ENCODE data around the gene RAB5B. TPM values are rescaled to one million over a fixed set of nuclear protein-coding genes. Genes with fewer than 3 reads are reported as not detected.

The RAB5B gene
- total RNA-seq = 10 to 100 TPM; 18.5 to 27.5 (median 22.6) TPM

DNA sequence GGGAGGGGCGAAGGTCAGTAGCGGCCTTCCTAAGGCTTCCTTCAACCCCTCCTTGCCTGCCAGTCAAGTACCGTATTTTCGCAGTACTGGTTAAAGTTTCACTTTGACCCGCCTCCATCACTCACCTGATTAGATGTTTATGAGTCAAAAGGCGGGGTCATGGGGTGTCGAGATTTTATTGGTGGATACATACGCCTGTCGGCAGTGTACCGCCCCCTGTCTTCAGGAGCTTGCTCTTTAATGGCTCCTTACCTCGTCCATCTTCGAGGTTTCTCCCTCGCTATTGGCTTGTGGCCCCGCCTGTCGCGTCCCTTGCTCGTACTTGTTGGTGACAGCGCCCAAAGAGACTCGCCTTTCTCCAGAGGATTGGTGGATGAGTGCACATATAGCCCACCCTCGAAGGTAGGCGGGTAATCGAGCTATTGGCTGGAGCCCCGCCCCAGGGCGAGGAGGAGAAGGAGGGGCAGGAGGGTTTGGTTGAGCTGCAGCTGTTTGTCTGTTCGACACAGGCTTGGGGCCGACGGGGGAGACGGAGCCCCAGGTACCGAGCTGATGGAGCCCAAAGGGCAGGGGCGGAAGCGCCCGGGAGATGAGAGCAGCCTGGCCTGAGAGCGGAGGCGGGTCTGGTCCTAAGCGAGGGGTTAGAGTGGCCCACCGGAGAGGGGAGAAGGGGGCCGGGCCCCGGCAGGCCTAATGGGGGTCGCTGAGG, at the start of gene RAB5B:
TSS of gene RAB5B (plus strand) at position 480 of the 709 bp plus-strand sequence. CDS start 12,883 bp downstream, outside the sequence.
- DNase-seq (peak; percentile 95), ATAC-seq (peak; percentile 93 to 96)
- Mint-ChIP-seq H3K27me3 (ENCODE audit: low read depth) (no peaks in the 10 kb centered on the region), H3K4me3 (no peak within 1 kb of the TSS), H3K9me3 (no peaks in the 10 kb centered on the region), H3K36me3 (ENCODE audit: insufficient read depth) (peaks cover 5% of the 10 kb centered on the region), H3K4me1 (ENCODE audit: low read depth) (peaks cover 17% of the 10 kb centered on the region)

- H3K4me1 Mint-ChIP-seq (ENCODE audit: low read depth) = peaks cover 59% of the 10 kb centered on the region
Measured at GRCh38 chr12:55925371-55925770, 48.5 kb upstream of the RAB5B start.

GRCh38 chr12:55925870-55926737, 47.8 kb upstream of the RAB5B start:
- Mint-ChIP-seq H3K27me3 (ENCODE audit: low read depth) (no peaks in the 10 kb centered on the region), H3K9me3 (no peaks in the 10 kb centered on the region), H3K4me3 (peak overlapping the region; percentile 98), H3K4me1 (ENCODE audit: low read depth) (peaks cover 62% of the 10 kb centered on the region), H3K36me3 (ENCODE audit: insufficient read depth) (peaks cover 12% of the 10 kb centered on the region)
- ATAC-seq (no peak), DNase-seq (no peak)

More at GRCh38 chr12:55925371-55925770, 48.5 kb upstream of the RAB5B start:
- Mint-ChIP-seq H3K36me3 (ENCODE audit: insufficient read depth) (peaks cover 12% of the 10 kb centered on the region), H3K4me3 (peak overlapping the region; percentile 98), H3K9me3 (no peaks in the 10 kb centered on the region), H3K27me3 (ENCODE audit: low read depth) (no peaks in the 10 kb centered on the region)
- DNase-seq (no peak), ATAC-seq (no peak)

DNA sequence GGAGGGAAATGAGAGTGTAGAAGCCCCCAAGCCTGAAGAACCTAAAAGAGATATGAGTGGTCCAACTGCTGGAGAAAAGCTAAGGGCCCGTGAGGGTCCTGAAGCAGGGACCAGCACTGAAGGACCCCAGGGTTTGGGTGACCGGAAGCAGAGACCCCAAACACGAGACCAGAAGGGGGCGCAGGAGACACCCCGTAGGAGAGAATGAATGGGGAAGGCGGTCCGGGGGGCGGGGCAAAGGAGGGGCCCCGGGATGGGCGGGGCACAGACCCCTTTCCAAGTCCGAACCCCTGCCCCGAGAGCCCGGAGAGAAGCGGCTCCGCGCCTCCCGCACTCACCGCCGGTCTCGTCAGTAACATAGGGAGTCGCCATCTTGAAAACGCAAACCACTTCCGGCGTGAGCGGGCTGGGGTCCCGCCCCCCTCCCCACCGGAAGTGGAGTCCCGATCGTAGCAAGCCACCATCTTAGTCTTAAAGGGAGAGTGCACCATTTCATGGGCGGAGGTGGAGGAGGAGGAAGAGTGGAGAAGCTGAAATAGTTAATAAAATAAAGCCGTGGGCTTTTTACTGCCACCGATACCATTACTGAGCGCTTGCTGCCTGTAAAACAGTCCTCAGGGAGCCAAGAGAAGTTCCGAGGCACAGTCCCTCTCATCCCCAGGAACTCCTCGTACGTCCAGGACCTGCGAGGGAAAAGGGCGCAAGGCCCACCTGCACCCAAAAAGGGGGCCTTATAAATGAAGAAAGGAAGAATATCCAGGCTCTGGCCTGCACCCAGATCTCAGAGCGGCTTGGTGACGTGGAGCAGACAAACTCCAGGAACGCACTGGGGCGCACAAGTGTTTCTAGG, 46.9 kb upstream of the RAB5B start:
- peaks cover 14% of the 10 kb centered on the region for H3K36me3 Mint-ChIP-seq (ENCODE audit: insufficient read depth)
- H3K4me1 Mint-ChIP-seq (ENCODE audit: low read depth) = peaks cover 57% of the 10 kb centered on the region
- peak; percentile 82 for DNase-seq
- no peaks in the 10 kb centered on the region for H3K9me3 Mint-ChIP-seq
- peak; percentile 54 to 59 for ATAC-seq
- peak overlapping the region; percentile 98 for H3K4me3 Mint-ChIP-seq
- no peaks in the 10 kb centered on the region for H3K27me3 Mint-ChIP-seq (ENCODE audit: low read depth)

- Mint-ChIP-seq H3K9me3 (no peaks in the 10 kb centered on the region), H3K4me1 (ENCODE audit: low read depth) (peaks cover 55% of the 10 kb centered on the region), H3K4me3 (peak within 1 kb of the TSS; percentile 98), H3K27me3 (ENCODE audit: low read depth) (no peaks in the 10 kb centered on the region), H3K36me3 (ENCODE audit: insufficient read depth) (peaks cover 9% of the 10 kb centered on the region)
- peak; percentile 36 for DNase-seq
- peak; percentile 19 to 20 for ATAC-seq
Measured at GRCh38 chr12:55927588-55928502, 46.0 kb upstream of the RAB5B start, which contains the start of gene PYM1. Gene PYM1 (minus strand): TSS chr12:55927894. CDS start chr12:55927761, 133 bp downstream.

- Mint-ChIP-seq H3K4me3 (peak overlapping the region; percentile 98), H3K9me3 (no peaks in the 10 kb centered on the region), H3K4me1 (ENCODE audit: low read depth) (peaks cover 63% of the 10 kb centered on the region), H3K36me3 (ENCODE audit: insufficient read depth) (peaks cover 9% of the 10 kb centered on the region), H3K27me3 (ENCODE audit: low read depth) (no peaks in the 10 kb centered on the region)
- ATAC-seq (peak; percentile 46 to 51), DNase-seq (peak; percentile 79)
Measured at GRCh38 chr12:55929306-55929791, 44.5 kb upstream of the RAB5B start.

GRCh38 chr12:55930771-55931316, 43.0 kb upstream of the RAB5B start, which contains the start of gene DGKA:
Gene DGKA (plus strand): TSS chr12:55931162. CDS start chr12:55936504, 5,342 bp downstream.
- peaks cover 4% of the 10 kb centered on the region for H3K36me3 Mint-ChIP-seq (ENCODE audit: insufficient read depth)
- H3K9me3 Mint-ChIP-seq = no peaks in the 10 kb centered on the region
- H3K4me3 Mint-ChIP-seq = peak within 1 kb of the TSS; percentile 98
- H3K27me3 Mint-ChIP-seq (ENCODE audit: low read depth) = no peaks in the 10 kb centered on the region
- peak; percentile 65 for DNase-seq
- peak; percentile 31 to 34 for ATAC-seq
- peaks cover 66% of the 10 kb centered on the region for H3K4me1 Mint-ChIP-seq (ENCODE audit: low read depth)

GRCh38 chr12:55931317-55931779, 42.5 kb upstream of the RAB5B start:
- H3K27me3 Mint-ChIP-seq (ENCODE audit: low read depth) = no peaks in the 10 kb centered on the region
- H3K36me3 Mint-ChIP-seq (ENCODE audit: insufficient read depth) = peaks cover 8% of the 10 kb centered on the region
- peaks cover 68% of the 10 kb centered on the region for H3K4me1 Mint-ChIP-seq (ENCODE audit: low read depth)
- H3K4me3 Mint-ChIP-seq = peak overlapping the region; percentile 98
- DNase-seq (no peak), ATAC-seq (no peak)
- H3K9me3 Mint-ChIP-seq = no peaks in the 10 kb centered on the region

DNA sequence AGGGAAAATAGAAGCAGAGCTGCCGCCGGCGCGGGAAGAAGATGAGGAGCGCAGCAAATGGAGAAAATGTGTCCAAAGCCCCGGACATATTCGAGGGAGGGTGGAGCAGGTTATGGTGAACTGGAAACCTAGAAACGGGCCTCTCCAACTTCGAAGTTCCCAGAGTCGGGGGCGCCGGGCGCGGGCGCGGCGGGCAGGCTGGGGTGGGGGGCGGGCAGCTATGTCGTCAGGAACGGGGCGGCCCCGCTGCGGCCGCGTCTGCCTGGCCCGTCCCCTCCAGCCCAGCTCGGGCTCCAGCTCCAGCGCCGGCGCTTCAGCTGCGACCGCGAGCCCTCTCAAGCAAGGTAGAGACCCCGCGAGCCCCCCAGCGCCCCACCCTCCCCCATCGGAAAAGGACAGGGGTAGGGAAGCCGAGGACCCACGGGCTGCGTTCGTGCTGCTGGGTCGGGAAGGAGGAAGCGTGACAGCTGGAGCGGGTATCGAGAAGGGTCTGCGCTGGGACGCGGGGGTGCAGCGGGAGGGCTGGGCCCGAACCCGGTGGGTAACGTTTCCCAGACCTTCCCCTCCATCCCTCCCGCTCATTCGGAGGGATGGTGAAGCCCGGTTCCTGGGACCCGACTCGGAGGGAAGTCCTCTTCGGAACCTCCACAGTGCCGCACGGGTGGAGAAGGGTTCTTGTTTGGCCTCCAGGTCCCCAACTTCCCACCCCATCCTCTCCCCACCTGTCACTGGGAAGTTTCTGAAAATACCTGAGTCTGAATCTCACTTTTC, 41.9 kb upstream of the RAB5B start:
- no peaks in the 10 kb centered on the region for H3K9me3 Mint-ChIP-seq
- no peaks in the 10 kb centered on the region for H3K27me3 Mint-ChIP-seq (ENCODE audit: low read depth)
- no peak for DNase-seq
- no peak for ATAC-seq
- H3K4me3 Mint-ChIP-seq = peak overlapping the region; percentile 98
- peaks cover 8% of the 10 kb centered on the region for H3K36me3 Mint-ChIP-seq (ENCODE audit: insufficient read depth)
- H3K4me1 Mint-ChIP-seq (ENCODE audit: low read depth) = peaks cover 73% of the 10 kb centered on the region

- peak overlapping the region; percentile 98 for H3K4me3 Mint-ChIP-seq
- peaks cover 14% of the 10 kb centered on the region for H3K36me3 Mint-ChIP-seq (ENCODE audit: insufficient read depth)
- H3K4me1 Mint-ChIP-seq (ENCODE audit: low read depth) = peaks cover 79% of the 10 kb centered on the region
- DNase-seq (peak; percentile 42), ATAC-seq (no peak)
- no peaks in the 10 kb centered on the region for H3K27me3 Mint-ChIP-seq (ENCODE audit: low read depth)
- no peaks in the 10 kb centered on the region for H3K9me3 Mint-ChIP-seq
Measured at GRCh38 chr12:55932551-55932910, 41.3 kb upstream of the RAB5B start.

- no peaks in the 10 kb centered on the region for H3K9me3 Mint-ChIP-seq
- peaks cover 16% of the 10 kb centered on the region for H3K36me3 Mint-ChIP-seq (ENCODE audit: insufficient read depth)
- no peak for DNase-seq
- ATAC-seq = no peak
- no peaks in the 10 kb centered on the region for H3K27me3 Mint-ChIP-seq (ENCODE audit: low read depth)
- H3K4me3 Mint-ChIP-seq = peak overlapping the region; percentile 98
- peaks cover 83% of the 10 kb centered on the region for H3K4me1 Mint-ChIP-seq (ENCODE audit: low read depth)
Measured at GRCh38 chr12:55933169-55933798, 40.6 kb upstream of the RAB5B start.

All from activated T-cell treated with anti-CD3 and anti-CD28 coated beads, Interleukin-2, amount 50 U/mL, for 4 hours (primary cell).